ENCODE results near the gene DFFB. TPM values are rescaled to one million over a fixed set of nuclear protein-coding genes. Genes with fewer than 3 reads are reported as not detected.

The DFFB gene
- total and polyA plus RNA-seq, 2 donors (not counting 3 experiments of a cell fraction or from before 2014, with no cell fraction given), result 11.7 to 11.8 TPM

DNA sequence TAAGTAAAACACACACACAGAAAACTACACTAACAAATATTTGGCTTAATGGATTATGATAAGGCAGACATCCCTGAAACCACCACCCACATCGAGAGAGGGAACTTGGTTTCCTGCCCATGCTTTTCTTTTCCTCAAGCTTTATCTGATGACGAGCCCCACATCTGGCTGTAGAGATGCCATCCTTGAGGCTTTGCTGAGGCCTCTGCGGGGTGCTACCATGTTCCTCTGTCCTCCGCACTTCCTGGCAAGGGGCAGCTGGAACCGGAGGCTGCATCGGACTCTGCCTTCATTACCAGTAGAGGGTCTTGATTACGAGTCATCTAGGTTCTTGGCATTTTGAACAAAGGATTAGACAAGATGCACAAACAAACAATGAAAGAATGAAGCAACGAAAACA, 64.5 kb downstream of the DFFB start:
- no peak overlapping the region for H3K9ac ChIP-seq (replicated peaks; ENCODE audit: extremely low read depth, insufficient read depth, low read length)
- no peak for TF ChIP-seq JUN (IDR thresholded peaks at IDR 0.05; ENCODE audit: borderline replicate concordance, insufficient read depth, insufficient read length, low read depth)
- TF ChIP-seq, protein P1, sequence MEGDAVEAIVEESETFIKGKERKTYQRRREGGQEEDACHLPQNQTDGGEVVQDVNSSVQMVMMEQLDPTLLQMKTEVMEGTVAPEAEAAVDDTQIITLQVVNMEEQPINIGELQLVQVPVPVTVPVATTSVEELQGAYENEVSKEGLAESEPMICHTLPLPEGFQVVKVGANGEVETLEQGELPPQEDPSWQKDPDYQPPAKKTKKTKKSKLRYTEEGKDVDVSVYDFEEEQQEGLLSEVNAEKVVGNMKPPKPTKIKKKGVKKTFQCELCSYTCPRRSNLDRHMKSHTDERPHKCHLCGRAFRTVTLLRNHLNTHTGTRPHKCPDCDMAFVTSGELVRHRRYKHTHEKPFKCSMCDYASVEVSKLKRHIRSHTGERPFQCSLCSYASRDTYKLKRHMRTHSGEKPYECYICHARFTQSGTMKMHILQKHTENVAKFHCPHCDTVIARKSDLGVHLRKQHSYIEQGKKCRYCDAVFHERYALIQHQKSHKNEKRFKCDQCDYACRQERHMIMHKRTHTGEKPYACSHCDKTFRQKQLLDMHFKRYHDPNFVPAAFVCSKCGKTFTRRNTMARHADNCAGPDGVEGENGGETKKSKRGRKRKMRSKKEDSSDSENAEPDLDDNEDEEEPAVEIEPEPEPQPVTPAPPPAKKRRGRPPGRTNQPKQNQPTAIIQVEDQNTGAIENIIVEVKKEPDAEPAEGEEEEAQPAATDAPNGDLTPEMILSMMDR (IDR thresholded peaks at IDR 0.05; ENCODE audit: extremely low read depth in 1 of 2, insufficient read depth in 1 of 2, low read depth in 1 of 2, low read length in 2 of 2), result no peak
- TF ChIP-seq POLR2AphosphoS5 (IDR thresholded peaks at IDR 0.05; ENCODE audit: insufficient read depth, low read depth, low read length), result no peak
- no peak for TF ChIP-seq EZH2 (IDR thresholded peaks at IDR 0.05; ENCODE audit: borderline replicate concordance, low read depth, low read length, severe bottlenecking)
- no peak for TF ChIP-seq MYC (IDR thresholded peaks at IDR 0.05; ENCODE audit: low read depth, low read length)
- no peak for TF ChIP-seq GATA2 (IDR thresholded peaks at IDR 0.05; ENCODE audit: insufficient read depth, insufficient read length, low read depth, low read length)
- TF ChIP-seq FOS (IDR thresholded peaks at IDR 0.05; ENCODE audit: borderline replicate concordance, insufficient read depth, low read length), result no peak
- no peak for TF ChIP-seq POLR2A (IDR thresholded peaks at IDR 0.05; ENCODE audit: low read depth, low read length)
- FAIRE-seq (no peak), DNase-seq (ENCODE audit: low read depth, low spot score) (no peak)
- no peaks in the 10 kb centered on the region for H4K20me1 ChIP-seq (replicated peaks; ENCODE audit: control insufficient read depth, extremely low read depth, insufficient read depth, low read length)
- no peak overlapping the region for H3K4me2 ChIP-seq (ENCODE audit: insufficient read depth, low read length)
- no peak overlapping the region for H3K27ac ChIP-seq (ENCODE audit: insufficient read depth, low read depth, low read length)
- no peaks in the 10 kb centered on the region for H3K9me1 ChIP-seq (replicated peaks; ENCODE audit: control insufficient read depth, extremely low read depth, insufficient read depth, low read length)
- intact Hi-C loops (cut with micrococcal nuclease), result no loop called here
- no peak overlapping the region for H2AFZ ChIP-seq (ENCODE audit: low read depth, low read length)
- dilution Hi-C loops (cut with MboI; ENCODE audit: extremely low pct_ligation_motif_present, low sequenced_read_pairs), result no loop called here
- no peaks in the 10 kb centered on the region for H3K9me3 ChIP-seq (replicated peaks; ENCODE audit: control insufficient read depth, insufficient read depth, low read length)
- H3K79me2 ChIP-seq (ENCODE audit: control insufficient read depth, insufficient read depth, low read length), result no peaks in the 10 kb centered on the region
- no peaks in the 10 kb centered on the region for H3K27me3 ChIP-seq (ENCODE audit: control insufficient read depth in 2 of 2, insufficient read depth in 2 of 2, low read length in 2 of 2)
- no TSS peak for BruUV-seq (replicated peaks)
- ChIA-PET POLR2A (no interaction called here), CTCF (no interaction called here)
- no peaks in the 10 kb centered on the region for H3K36me3 ChIP-seq (ENCODE audit: control insufficient read depth in 2 of 2, extremely low read depth in 1 of 2, insufficient read depth in 2 of 2, low read length in 2 of 2)
- no peaks in the 10 kb centered on the region for H3K4me1 ChIP-seq (ENCODE audit: control insufficient read depth, extremely low read depth, insufficient read depth, low read length)
- H3K4me3 ChIP-seq (replicated peaks in 1 of 3; ENCODE audit: insufficient read depth in 1 of 3, low read depth in 1 of 3, low read length in 3 of 3), result no peak overlapping the region
